SK-N-SH (cell line): ENCODE data around the gene SLC7A5. TPM values are rescaled to one million over a fixed set of nuclear protein-coding genes. Genes with fewer than 3 reads are reported as not detected.

Experiments
- CTCF ChIA-PET: fragments of 300-600, 350-600 bp; formaldehyde crosslinking; extraction: SDS; loops from one replicate; lab custom pipeline; 2021; lab: Yijun Ruan, JAX
- POLR2A ChIA-PET: fragments of 350-600 bp; sonication (Branson Sonifier 250); formaldehyde crosslinking; extraction: SDS; loops from one replicate; lab custom pipeline; 2020; ENCODE audit warnings: antibody characterized with exemption, inconsistent platforms; lab: Yijun Ruan, JAX
- DNase-seq: peaks from one replicate; pipeline ENCODE4 v3.0.0; 2012
- H2AFZ ChIP-seq: fragments of 200-600 bp; sonication (generic); 2 replicates; pipeline ENCODE4 v1.8.1; 2016; ENCODE audit warnings: antibody characterized with exemption, mild to moderate bottlenecking, low read depth
- H3F3A ChIP-seq: fragments of 200-600 bp; sonication (generic); replicated peaks from 2 replicates; pipeline ENCODE3; 2016; ENCODE audit warnings: antibody characterized with exemption, mild to moderate bottlenecking; ENCODE audit not compliant: insufficient read depth
- H3K27ac ChIP-seq, 2 experiments: fragments of 200-500 bp in 1 of 2; fragments of 200-600 bp in 1 of 2; sonication (Bioruptor generic) in 1 of 2; sonication (generic), shearing (Covaris generic) in 1 of 2; 2 replicates each; pipeline versions ENCODE4 v1.5.1 to v1.6.1; 2014 to 2016; ENCODE audit warnings: low read depth in 2 of 2, inconsistent platforms in 1 of 2, low read length in 1 of 2, mild to moderate bottlenecking in 1 of 2, mixed read lengths in 1 of 2
- H3K27me3 ChIP-seq: fragments of 200-600 bp; sonication (generic), shearing (Covaris generic); 2 replicates; pipeline ENCODE4 v1.6.1; 2016; ENCODE audit warnings: mixed run types; ENCODE audit not compliant: insufficient read depth
- H3K36me3 ChIP-seq, 2 experiments: fragments of 200-500 bp in 1 of 2; fragments of 200-600 bp in 1 of 2; sonication (Bioruptor generic) in 1 of 2; sonication (generic) in 1 of 2; replicated peaks in 1 of 2; 2 replicates each; pipeline versions ENCODE3 to v1.5.1; 2014 to 2016; ENCODE audit warnings: low read length in 1 of 2, mild to moderate bottlenecking in 1 of 2; ENCODE audit not compliant: insufficient read depth in 2 of 2, control insufficient read depth in 1 of 2
- H3K4me1 ChIP-seq, 2 experiments: fragments of 200-500 bp in 1 of 2; fragments of 200-600 bp in 1 of 2; sonication (Bioruptor generic) in 1 of 2; sonication (generic), shearing (Covaris generic) in 1 of 2; 2 replicates each; pipeline versions ENCODE4 v1.5.1 to v1.6.1; 2014 to 2016; ENCODE audit warnings: low read depth in 1 of 2, low read length in 1 of 2, mixed run types in 1 of 2; ENCODE audit not compliant: insufficient read depth in 2 of 2, control insufficient read depth in 1 of 2
- H3K4me2 ChIP-seq: fragments of 200-600 bp; sonication (generic), shearing (Covaris generic); 2 replicates; pipeline ENCODE4 v1.6.1; 2017; ENCODE audit warnings: mixed run types
- H3K4me3 ChIP-seq, 2 experiments: fragments of 200-500 bp in 1 of 2; fragments of 200-600 bp in 1 of 2; sonication (Bioruptor generic) in 1 of 2; sonication (generic), shearing (Covaris generic) in 1 of 2; 2 replicates each; pipeline versions ENCODE4 v1.5.1 to v1.8.1; 2014 to 2016; ENCODE audit warnings: low read depth in 2 of 2, inconsistent platforms in 1 of 2, low read length in 1 of 2, mild to moderate bottlenecking in 1 of 2, mixed read lengths in 1 of 2, moderate library complexity in 1 of 2
- H3K79me2 ChIP-seq: fragments of 200-600 bp; sonication (generic); 2 replicates; pipeline ENCODE4 v1.8.1; 2017; ENCODE audit warnings: mild to moderate bottlenecking; ENCODE audit not compliant: insufficient read depth
- H3K9ac ChIP-seq: fragments of 200-600 bp; sonication (generic); 2 replicates; pipeline ENCODE4 v1.6.1; 2017; ENCODE audit warnings: mixed run types
- H3K9me2 ChIP-seq: fragments of 200-600 bp; sonication (generic); 2 replicates; pipeline ENCODE4 v1.6.1; 2017; ENCODE audit warnings: mixed run types
- H3K9me3 ChIP-seq: fragments of 200-600 bp; sonication (generic); 2 replicates; pipeline ENCODE4 v1.6.1; 2017; ENCODE audit warnings: mixed run types, mild to moderate bottlenecking, moderate library complexity
- H4K20me1 ChIP-seq: fragments of 200-600 bp; sonication (generic); 2 replicates; pipeline ENCODE4 v1.6.1; 2017; ENCODE audit warnings: mild to moderate bottlenecking, mixed run types; ENCODE audit not compliant: insufficient read depth
- CHD2 ChIP-seq: fragments of 150-350 bp; IDR thresholded peaks from 2 replicates; pipeline ENCODE4 v1.6.1; 2018; ENCODE audit warnings: low read length; ENCODE audit not compliant: partially characterized antibody
- ELF1 ChIP-seq: IDR thresholded peaks from 2 replicates; pipeline ENCODE4 v1.4.0; 2012
- EP300 ChIP-seq, 2 experiments: IDR thresholded peaks; 2 replicates each; pipeline versions ENCODE4 v1.4.0 to v1.6.1; 2012; ENCODE audit warnings: borderline replicate concordance in 1 of 2, low read depth in 1 of 2, low read length in 1 of 2
- EZH2phosphoT487 ChIP-seq: fragments of 200-600 bp; sonication (generic); IDR thresholded peaks from 2 replicates; pipeline ENCODE4 v1.6.1; 2017; ENCODE audit warnings: low read depth, mixed run types, mild to moderate bottlenecking, antibody characterized with exemption, moderate library complexity, borderline replicate concordance
- FOXJ3 ChIP-seq: sonication (generic); formaldehyde crosslinking; IDR thresholded peaks from 2 replicates; pipeline ENCODE4 v1.5.1; 2020; ENCODE audit warnings: mild to moderate bottlenecking, missing genetic modification reagents
- GABPA ChIP-seq: IDR thresholded peaks from 2 replicates; pipeline ENCODE4 v1.4.0; 2012; ENCODE audit warnings: low read depth, mild to moderate bottlenecking
- GATA2 ChIP-seq: sonication (generic); formaldehyde crosslinking; IDR thresholded peaks from 2 replicates; pipeline ENCODE4 v1.5.0; 2020; ENCODE audit warnings: mild to moderate bottlenecking, missing genetic modification reagents
- MAX ChIP-seq: IDR thresholded peaks from 2 replicates; pipeline ENCODE4 v1.4.0; 2012; ENCODE audit warnings: low read depth
- MEF2A ChIP-seq: IDR thresholded peaks from 2 replicates; pipeline ENCODE4 v1.4.0; 2012; ENCODE audit warnings: low read depth, borderline replicate concordance
- NFIC ChIP-seq: IDR thresholded peaks from 2 replicates; pipeline ENCODE4 v1.4.0; 2012; ENCODE audit warnings: borderline replicate concordance
- NRF1 ChIP-seq: IDR thresholded peaks from 2 replicates; pipeline ENCODE4 v1.6.1; 2012; ENCODE audit warnings: low read depth, mild to moderate bottlenecking, low read length
- PBX3 ChIP-seq: IDR thresholded peaks from 2 replicates; pipeline ENCODE4; 2012
- POLR2AphosphoS5 ChIP-seq: IDR thresholded peaks from 2 replicates; pipeline ENCODE4 v1.6.1; 2012; ENCODE audit warnings: low read depth, low read length
- RFX5 ChIP-seq: IDR thresholded peaks from 2 replicates; pipeline ENCODE4 v1.6.1; 2012; ENCODE audit warnings: mild to moderate bottlenecking, improper control_type of control experiment, low read length
- RXRA ChIP-seq: IDR thresholded peaks from 2 replicates; pipeline ENCODE4 v1.4.0; 2012; ENCODE audit warnings: low read depth, mild to moderate bottlenecking, borderline replicate concordance
- SIN3A ChIP-seq: IDR thresholded peaks from 2 replicates; pipeline ENCODE4 v1.6.1; 2012; ENCODE audit warnings: low read depth, mild to moderate bottlenecking, low read length, moderate library complexity, borderline replicate concordance
- TCF12 ChIP-seq: IDR thresholded peaks from 2 replicates; pipeline ENCODE4 v1.4.0; 2012
- WGBS: methylation state at CpG from one replicate; pipeline ENCODE4 v1.1.6; 2017; ENCODE audit warnings: low lambda C conversion rate; 5-methylcytosine and 5-hydroxymethylcytosine counted together
- polyA plus RNA-seq, 3 experiments: library from polyadenylated mRNA; depleted of rRNA; stranded (reverse); fragments of >200 nt; gene quantifications; 2 replicates each; pipeline ENCODE4 v1.2.3, GENCODE V29; 2012

The SLC7A5 gene
- polyA plus RNA-seq, 1 of the 3 experiments (the other 2 are of a cell fraction), result 15.1 TPM

GRCh38 chr16:87847467-87847784, 21.9 kb downstream of the SLC7A5 start:
- no peak overlapping the region for H3K9ac ChIP-seq
- H3K27ac ChIP-seq, result no peak overlapping the region
- WGBS, result 95% methylated on average over 7 of the region's 8 CpGs
- peaks cover 8% of the 10 kb centered on the region for H3K79me2 ChIP-seq
- no peaks in the 10 kb centered on the region for H3K27me3 ChIP-seq
- H3K4me3 ChIP-seq, result no peak overlapping the region
- POLR2A ChIA-PET, result interaction anchor here (1.1 kb wide), 1 partner anchor 40 kb away, joined by 3 read pairs; no protein-coding TSS in a partner anchor
- no peaks in the 10 kb centered on the region for H3F3A ChIP-seq
- no peak for TF ChIP-seq EP300 (IDR thresholded peaks at IDR 0.05; ENCODE audit: borderline replicate concordance in 1 of 2, low read depth in 1 of 2, low read length in 1 of 2)
- no peak for TF ChIP-seq RFX5
- no peak for TF ChIP-seq PBX3
- TF ChIP-seq FOXJ3 (CRISPR knock-in tag), result no peak
- no peak for TF ChIP-seq TCF12
- no peak for TF ChIP-seq MAX
- no peak for TF ChIP-seq GABPA
- no peak for TF ChIP-seq NFIC
- no peak for TF ChIP-seq RXRA
- no peak for TF ChIP-seq CHD2
- TF ChIP-seq MEF2A, result no peak
- no peak for TF ChIP-seq POLR2AphosphoS5
- H3K4me1 ChIP-seq, result peaks cover 0 to 33% of the 10 kb centered on the region in 2 experiments; a peak in 1 of 4 replicates
- H3K9me3 ChIP-seq, result no peaks in the 10 kb centered on the region
- peaks cover 22% of the 10 kb centered on the region for H4K20me1 ChIP-seq
- H2AFZ ChIP-seq, result no peak overlapping the region
- H3K9me2 ChIP-seq, result no peaks in the 10 kb centered on the region
- no peak for DNase-seq
- H3K4me2 ChIP-seq, result no peak overlapping the region
- CTCF ChIA-PET, result interaction anchor here (0.7 to 10.5 kb wide), 7 partner anchors 9 to 68 kb away, joined by 3 to 207 read pairs (median 5); partner anchors contain the start of gene SLC7A5
- peaks cover 3 to 29% of the 10 kb centered on the region in 2 experiments for H3K36me3 ChIP-seq

GRCh38 chr16:87846705-87847466, 22.4 kb downstream of the SLC7A5 start:
- no peak overlapping the region for H3K4me2 ChIP-seq

More at GRCh38 chr16:87846705-87847466, 22.4 kb downstream of the SLC7A5 start:
- no peaks in the 10 kb centered on the region for H3K27me3 ChIP-seq
- H3K4me3 ChIP-seq, result no peak overlapping the region
- H3K36me3 ChIP-seq, result peaks cover 3 to 33% of the 10 kb centered on the region in 2 experiments
- WGBS, result 80% methylated on average over 10 of the region's 25 CpGs
- peaks cover 0 to 28% of the 10 kb centered on the region in 2 experiments; a peak in 1 of 4 replicates for H3K4me1 ChIP-seq
- H3K9me2 ChIP-seq, result no peaks in the 10 kb centered on the region
- no peaks in the 10 kb centered on the region for H3F3A ChIP-seq
- peaks cover 27% of the 10 kb centered on the region for H4K20me1 ChIP-seq
- TF ChIP-seq NRF1 (no peak), EZH2phosphoT487 (no peak), SIN3A (no peak), ELF1 (no peak), CHD2 (no peak), RFX5 (no peak), GATA2 (no peak)
- H2AFZ ChIP-seq, result no peak overlapping the region
- peaks cover 4% of the 10 kb centered on the region for H3K79me2 ChIP-seq
- ChIA-PET CTCF (interaction anchor here (0.7 to 10.5 kb wide), 8 partner anchors 8 to 68 kb away, joined by 3 to 207 read pairs (median 4); partner anchors contain the start of gene SLC7A5), POLR2A (interaction anchor here (1.1 kb wide), 1 partner anchor 39 kb away, joined by 3 read pairs; no protein-coding TSS in a partner anchor)
- no peak overlapping the region for H3K9ac ChIP-seq
- H3K9me3 ChIP-seq, result no peaks in the 10 kb centered on the region
- no peak overlapping the region for H3K27ac ChIP-seq
- no peak for DNase-seq
